GM23248 (cell line): ENCODE data around the gene GSTT2. TPM values are rescaled to one million over a fixed set of nuclear protein-coding genes. Genes with fewer than 3 reads are reported as not detected.

Experiments
- DNase-seq: peaks from one replicate; pipeline ENCODE4 v3.0.0-alpha.2; 2015
- H2AFZ ChIP-seq: fragments of 200-600 bp; sonication (generic); 2 replicates; pipeline ENCODE4 v1.6.1; 2016; ENCODE audit warnings: antibody characterized with exemption
- H3F3A ChIP-seq: fragments of 200-600 bp; sonication (generic); 2 replicates; pipeline ENCODE4 v1.6.1; 2016; ENCODE audit warnings: mild to moderate bottlenecking, antibody characterized with exemption, mixed run types; ENCODE audit not compliant: insufficient read depth
- H3K27ac ChIP-seq: fragments of 200-600 bp; sonication (generic); 2 replicates; pipeline ENCODE4 v1.5.1; 2016; ENCODE audit warnings: mild to moderate bottlenecking
- H3K27me3 ChIP-seq: fragments of 200-600 bp; sonication (generic); replicated peaks from 2 replicates; pipeline ENCODE4 v1.6.1; 2016; ENCODE audit warnings: mild to moderate bottlenecking; ENCODE audit not compliant: insufficient read depth
- H3K36me3 ChIP-seq: fragments of 200-600 bp; sonication (generic); 2 replicates; pipeline ENCODE4 v1.6.1; 2016; ENCODE audit warnings: low read depth, mild to moderate bottlenecking
- H3K4me1 ChIP-seq: fragments of 200-600 bp; sonication (generic); 2 replicates; pipeline ENCODE4 v1.6.1; 2016; ENCODE audit warnings: mild to moderate bottlenecking; ENCODE audit not compliant: insufficient read depth
- H3K4me2 ChIP-seq: fragments of 200-600 bp; sonication (generic); one replicate; pipeline ENCODE4 v1.6.1; 2016; ENCODE audit warnings: mild to moderate bottlenecking; ENCODE audit not compliant: unreplicated experiment
- H3K4me3 ChIP-seq: fragments of 200-600 bp; sonication (generic); 2 replicates; pipeline ENCODE4 v1.5.1; 2016; ENCODE audit warnings: mild to moderate bottlenecking
- H3K79me2 ChIP-seq: fragments of 200-600 bp; sonication (generic); 2 replicates; pipeline ENCODE4 v1.6.1; 2016; ENCODE audit warnings: mild to moderate bottlenecking; ENCODE audit not compliant: insufficient read depth
- H3K9ac ChIP-seq: fragments of 200-600 bp; sonication (generic); 2 replicates; pipeline ENCODE4 v1.6.1; 2016; ENCODE audit warnings: mild to moderate bottlenecking
- H3K9me2 ChIP-seq: fragments of 200-600 bp; sonication (generic); 2 replicates; pipeline ENCODE4 v1.6.1; 2016; ENCODE audit warnings: mixed run types, mild to moderate bottlenecking, moderate library complexity; ENCODE audit not compliant: insufficient read depth
- H3K9me3 ChIP-seq: fragments of 200-600 bp; sonication (generic); one replicate; pipeline ENCODE4 v1.6.1; 2017; ENCODE audit warnings: low read depth
- H4K20me1 ChIP-seq: fragments of 200-600 bp; sonication (generic); 2 replicates; pipeline ENCODE4 v1.6.0; 2016; ENCODE audit not compliant: insufficient read depth
- EZH2 ChIP-seq: fragments of 200-600 bp; sonication (generic); IDR thresholded peaks from 2 replicates; pipeline ENCODE4 v1.6.1; 2018; ENCODE audit warnings: antibody characterized with exemption, mild to moderate bottlenecking; ENCODE audit not compliant: insufficient read depth, poor library complexity, severe bottlenecking
- EZH2phosphoT487 ChIP-seq: fragments of 200-600 bp; sonication (generic); IDR thresholded peaks from 2 replicates; pipeline ENCODE4 v1.6.1; 2018; ENCODE audit warnings: antibody characterized with exemption, moderate library complexity, mild to moderate bottlenecking, low read depth; ENCODE audit not compliant: insufficient read depth
- WGBS, 2 experiments: methylation state at CpG; one replicate each; pipeline ENCODE4 v1.1.6; 2015 to 2017; ENCODE audit warnings: low lambda C conversion rate in 2 of 2, low coverage in 1 of 2; ENCODE audit errors: missing lambda C conversion rate in 2 of 2; 5-methylcytosine and 5-hydroxymethylcytosine counted together
- in situ Hi-C: fragments of 300-500 bp; cut with MboI; formaldehyde crosslinking; loops from 2 replicates; pipeline ENCODE4 v1.15.0; 2020
- polyA plus RNA-seq: library from polyadenylated mRNA; unstranded; fragments of >200 nt; fragmentation: Nextera tagmentation; extraction: Ambion mirVana; gene quantifications from 2 replicates; pipeline ENCODE4 v1.2.1, GENCODE V29; 2016
- total RNA-seq: library from RNA; depleted of rRNA; stranded (reverse); fragments of >200 nt; shearing (Covaris generic); gene quantifications from 2 replicates; pipeline ENCODE4 v1.2.3, GENCODE V29; 2014

Gene GSTT2
- total and polyA plus RNA-seq, 2 experiments from 2014 or later: 0.65 to 1.2 TPM

DNA sequence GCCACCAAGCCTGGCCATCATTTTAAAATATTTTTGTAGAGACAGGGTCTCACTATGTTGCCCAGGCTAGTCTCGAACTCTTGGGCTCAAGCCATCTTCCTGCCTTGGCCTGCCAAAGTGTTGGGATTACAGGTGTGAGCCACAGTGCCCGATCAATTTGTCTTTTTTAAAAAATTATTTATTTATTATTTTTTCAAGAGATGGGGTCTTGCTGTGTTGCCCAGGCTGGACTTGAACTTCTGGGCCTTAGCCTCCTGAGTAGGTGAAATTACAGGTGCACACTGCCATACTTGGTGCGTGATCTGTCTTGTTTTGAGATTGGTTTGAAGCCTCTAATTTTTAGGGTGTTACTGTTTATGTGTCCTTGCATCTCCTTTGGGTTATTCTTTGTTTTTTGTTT, 41.4 kb downstream of the GSTT2 start:
- Histone ChIP-seq H3K4me1 (no peaks in the 10 kb centered on the region), H2AFZ (no peak overlapping the region), H3K9me2 (no peaks in the 10 kb centered on the region), H3K4me3 (no peak overlapping the region), H3K79me2 (peaks cover 100% of the 10 kb centered on the region), H4K20me1 (0 out of 2 replicates have a peak, but pooled peaks cover 5% of the 10 kb centered on the region), H3K4me2 (no peak overlapping the region), H3K9me3 (no peaks in the 10 kb centered on the region), H3K27me3 (no peaks in the 10 kb centered on the region), H3K9ac (no peak overlapping the region), H3K36me3 (no peaks in the 10 kb centered on the region), H3K27ac (no peak overlapping the region), H3F3A (no peaks in the 10 kb centered on the region)
- no peak for DNase-seq
- TF ChIP-seq EZH2: no peak
- no peak for TF ChIP-seq EZH2phosphoT487
- WGBS, 2 experiments: 95 to 97% methylated on average over 3 of the region's 3 CpGs
- in situ Hi-C loops: no loop called here

GRCh38 chr22:24023204-24023789, 43.4 kb downstream of the GSTT2 start:
- Histone ChIP-seq H3K4me3 (no peak overlapping the region), H3K27ac (no peak overlapping the region), H3K4me2 (no peak overlapping the region), H3F3A (no peaks in the 10 kb centered on the region), H3K9me2 (no peaks in the 10 kb centered on the region), H3K4me1 (no peaks in the 10 kb centered on the region), H3K9me3 (no peaks in the 10 kb centered on the region), H3K36me3 (no peaks in the 10 kb centered on the region), H3K9ac (no peak overlapping the region), H2AFZ (no peak overlapping the region), H3K27me3 (no peaks in the 10 kb centered on the region), H3K79me2 (peaks cover 100% of the 10 kb centered on the region), H4K20me1 (0 out of 2 replicates have a peak, but pooled peaks cover 5% of the 10 kb centered on the region)
- DNase-seq: no peak
- in situ Hi-C loops: no loop called here
- TF ChIP-seq EZH2phosphoT487 (no peak), EZH2 (no peak)

GRCh38 chr22:24024354-24024753, 44.4 kb downstream of the GSTT2 start:
- Histone ChIP-seq H3K27me3 (no peaks in the 10 kb centered on the region), H3K9me2 (no peaks in the 10 kb centered on the region), H3K4me3 (no peak overlapping the region), H3K4me2 (no peak overlapping the region), H3K4me1 (no peaks in the 10 kb centered on the region), H4K20me1 (0 out of 2 replicates have a peak, but pooled peaks cover 5% of the 10 kb centered on the region), H3K9me3 (no peaks in the 10 kb centered on the region), H3F3A (no peaks in the 10 kb centered on the region), H3K9ac (no peak overlapping the region), H3K36me3 (no peaks in the 10 kb centered on the region), H3K79me2 (peaks cover 100% of the 10 kb centered on the region), H2AFZ (no peak overlapping the region), H3K27ac (no peak overlapping the region)
- no peak for TF ChIP-seq EZH2
- no peak for TF ChIP-seq EZH2phosphoT487
- 90 to 100% methylated on average over 3 of the region's 3 CpGs for WGBS, 2 experiments
- in situ Hi-C loops: no loop called here
- no peak for DNase-seq

DNA sequence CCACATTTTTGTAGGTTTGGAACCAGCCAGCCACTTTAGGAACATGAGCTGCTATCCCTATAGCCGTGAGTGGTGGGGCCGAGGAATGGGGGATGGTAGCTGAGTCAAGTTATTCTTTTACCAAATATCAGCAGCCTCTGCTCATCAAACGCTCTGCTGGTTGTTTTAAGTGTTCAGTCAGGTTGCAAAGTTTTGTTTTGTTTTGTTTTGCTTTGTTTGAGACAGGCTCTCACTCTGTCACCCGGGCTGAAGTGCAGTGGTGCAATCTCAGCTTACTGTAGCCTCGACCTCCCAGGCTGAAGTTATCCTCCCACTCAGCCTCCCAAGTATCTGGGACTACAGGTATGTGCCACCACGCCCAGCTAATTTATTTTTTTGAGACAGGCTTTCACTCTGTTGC, 45.5 kb downstream of the GSTT2 start:
- H4K20me1 ChIP-seq: 0 out of 2 replicates have a peak, but pooled peaks cover 5% of the 10 kb centered on the region
- H3K4me1 ChIP-seq: no peaks in the 10 kb centered on the region
- no peaks in the 10 kb centered on the region for H3F3A ChIP-seq
- WGBS, 2 experiments: 94 to 95% methylated on average over 6 of the region's 6 CpGs
- peaks cover 100% of the 10 kb centered on the region for H3K79me2 ChIP-seq
- no peak overlapping the region for H2AFZ ChIP-seq
- in situ Hi-C loops: no loop called here
- no peaks in the 10 kb centered on the region for H3K27me3 ChIP-seq
- H3K36me3 ChIP-seq: no peaks in the 10 kb centered on the region
- H3K27ac ChIP-seq: no peak overlapping the region
- DNase-seq: no peak
- TF ChIP-seq EZH2phosphoT487 (no peak), EZH2 (no peak)
- no peak overlapping the region for H3K4me3 ChIP-seq
- no peak overlapping the region for H3K4me2 ChIP-seq
- no peaks in the 10 kb centered on the region for H3K9me3 ChIP-seq
- H3K9me2 ChIP-seq: no peaks in the 10 kb centered on the region
- H3K9ac ChIP-seq: no peak overlapping the region

GRCh38 chr22:24026056-24026455, 46.1 kb downstream of the GSTT2 start:
- Histone ChIP-seq H3K27me3 (no peaks in the 10 kb centered on the region), H3K9ac (no peak overlapping the region), H2AFZ (no peak overlapping the region), H3K9me3 (no peaks in the 10 kb centered on the region), H3K4me2 (no peak overlapping the region), H3K9me2 (no peaks in the 10 kb centered on the region), H3K4me3 (no peak overlapping the region), H3K36me3 (no peaks in the 10 kb centered on the region), H3K4me1 (no peaks in the 10 kb centered on the region), H3K79me2 (peaks cover 100% of the 10 kb centered on the region), H4K20me1 (0 out of 2 replicates have a peak, but pooled peaks cover 5% of the 10 kb centered on the region), H3F3A (no peaks in the 10 kb centered on the region), H3K27ac (no peak overlapping the region)
- no peak for DNase-seq
- in situ Hi-C loops: no loop called here
- no peak for TF ChIP-seq EZH2phosphoT487
- no peak for TF ChIP-seq EZH2
- WGBS, 2 experiments: 63 to 72% methylated on average over 2 of the region's 2 CpGs
